ENCODE measurements around the gene EPHB1. TPM values are rescaled to one million over a fixed set of nuclear protein-coding genes. Genes with fewer than 3 reads are reported as not detected.

EPHB1 gene
- total RNA-seq, 4 donors from 2014 or later, result 0.30 to 5.3 (median 2.6) TPM

DNA sequence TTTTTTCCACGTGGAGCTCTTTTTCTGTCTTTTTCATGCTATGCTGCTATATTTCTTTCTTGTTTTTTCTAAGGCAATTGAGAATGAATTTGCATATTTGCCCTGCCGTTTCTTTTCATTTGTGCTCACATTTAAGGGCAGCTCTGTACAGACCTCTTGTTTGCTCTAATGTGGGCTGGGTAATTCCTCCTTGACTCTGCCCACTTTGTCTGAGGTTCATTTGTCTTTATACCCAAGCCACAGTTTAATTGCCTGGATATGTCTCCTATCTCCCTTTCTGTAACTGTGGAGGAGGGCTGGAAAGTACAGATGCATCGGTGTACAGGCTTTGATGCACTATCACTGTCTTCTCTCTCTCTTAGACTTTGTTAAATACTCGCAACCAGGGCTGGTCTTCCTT lies 195.9 kb downstream of the EPHB1 start:
- H3K27me3 ChIP-seq, result no peaks in the 10 kb centered on the region
- H3K27ac ChIP-seq, result no peak overlapping the region
- H3K4me1 ChIP-seq, result no peaks in the 10 kb centered on the region
- DNase-seq (ENCODE audit: low spot score in 2 of 2), result no peak
- H3K9me3 ChIP-seq, result no peaks in the 10 kb centered on the region
- 47 to 48% methylated on average over 4 of the region's 4 CpGs for WGBS, 2 donors
- no peak overlapping the region for H3K4me3 ChIP-seq
- no peak for TF ChIP-seq POLR2A (IDR thresholded peaks at IDR 0.05)
- no peak for TF ChIP-seq EP300 (IDR thresholded peaks at IDR 0.05)
- TF ChIP-seq, protein P1, sequence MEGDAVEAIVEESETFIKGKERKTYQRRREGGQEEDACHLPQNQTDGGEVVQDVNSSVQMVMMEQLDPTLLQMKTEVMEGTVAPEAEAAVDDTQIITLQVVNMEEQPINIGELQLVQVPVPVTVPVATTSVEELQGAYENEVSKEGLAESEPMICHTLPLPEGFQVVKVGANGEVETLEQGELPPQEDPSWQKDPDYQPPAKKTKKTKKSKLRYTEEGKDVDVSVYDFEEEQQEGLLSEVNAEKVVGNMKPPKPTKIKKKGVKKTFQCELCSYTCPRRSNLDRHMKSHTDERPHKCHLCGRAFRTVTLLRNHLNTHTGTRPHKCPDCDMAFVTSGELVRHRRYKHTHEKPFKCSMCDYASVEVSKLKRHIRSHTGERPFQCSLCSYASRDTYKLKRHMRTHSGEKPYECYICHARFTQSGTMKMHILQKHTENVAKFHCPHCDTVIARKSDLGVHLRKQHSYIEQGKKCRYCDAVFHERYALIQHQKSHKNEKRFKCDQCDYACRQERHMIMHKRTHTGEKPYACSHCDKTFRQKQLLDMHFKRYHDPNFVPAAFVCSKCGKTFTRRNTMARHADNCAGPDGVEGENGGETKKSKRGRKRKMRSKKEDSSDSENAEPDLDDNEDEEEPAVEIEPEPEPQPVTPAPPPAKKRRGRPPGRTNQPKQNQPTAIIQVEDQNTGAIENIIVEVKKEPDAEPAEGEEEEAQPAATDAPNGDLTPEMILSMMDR (IDR thresholded peaks at IDR 0.05), result no peak
- no peaks in the 10 kb centered on the region for H3K36me3 ChIP-seq

DNA sequence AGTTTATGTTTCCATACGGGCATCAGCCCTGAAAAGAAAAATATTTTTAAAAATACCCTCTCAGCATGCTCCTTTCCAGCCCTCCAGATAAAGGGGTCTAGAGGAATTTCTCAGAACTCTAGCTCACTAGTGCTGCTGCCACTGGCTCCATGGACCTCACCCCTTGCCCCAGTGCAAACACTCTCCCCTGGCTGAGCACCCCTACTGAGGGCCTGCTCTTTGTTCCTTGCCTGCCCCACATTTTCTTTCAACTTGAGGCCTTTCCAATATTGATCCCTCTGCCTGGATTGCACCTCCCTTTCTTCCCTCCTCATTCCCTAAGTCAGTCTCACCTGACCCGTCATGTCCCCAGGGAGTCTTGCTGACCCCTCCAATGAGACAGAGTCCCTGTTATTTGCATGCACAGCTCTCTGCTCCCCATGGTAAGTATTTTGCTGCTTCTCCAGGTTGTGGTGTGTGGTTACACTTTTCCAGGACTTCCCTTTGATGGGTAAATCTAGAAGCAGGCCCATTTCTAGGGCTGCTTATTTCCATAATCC lies 196.5 kb downstream of the EPHB1 start:
- no peaks in the 10 kb centered on the region for H3K4me1 ChIP-seq
- no peak for TF ChIP-seq POLR2A (IDR thresholded peaks at IDR 0.05)
- no peak for TF ChIP-seq EP300 (IDR thresholded peaks at IDR 0.05)
- no peaks in the 10 kb centered on the region for H3K9me3 ChIP-seq
- H3K36me3 ChIP-seq, result no peaks in the 10 kb centered on the region
- DNase-seq (ENCODE audit: low spot score in 2 of 2), result no peak
- WGBS, 2 donors, result 68 to 74% methylated on average over 2 of the region's 2 CpGs
- no peak overlapping the region for H3K27ac ChIP-seq
- no peak overlapping the region for H3K4me3 ChIP-seq
- no peaks in the 10 kb centered on the region for H3K27me3 ChIP-seq

DNA sequence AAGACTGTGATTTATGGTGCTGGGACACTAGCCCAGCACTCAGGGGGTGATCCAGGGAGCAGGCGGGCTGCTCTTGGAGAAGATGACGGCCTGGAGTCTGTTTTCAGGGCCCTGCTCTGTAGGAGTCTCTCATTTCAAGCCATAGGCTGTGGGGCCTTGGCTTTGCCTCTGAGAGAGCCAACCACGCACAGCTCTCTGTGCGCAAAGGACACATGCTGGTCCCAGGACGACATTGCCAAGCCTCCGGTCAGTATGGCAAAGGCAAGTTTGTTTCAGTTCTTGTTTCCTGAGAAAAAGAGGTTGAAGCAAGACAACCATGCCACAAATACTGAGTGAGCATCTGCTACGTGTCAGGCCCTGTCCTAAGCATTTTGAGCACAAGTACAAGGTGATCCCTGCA lies 197.1 kb downstream of the EPHB1 start:
- H3K4me3 ChIP-seq, result no peak overlapping the region
- WGBS, 2 donors, result 73 to 91% methylated on average over 7 of the region's 7 CpGs
- no peaks in the 10 kb centered on the region for H3K27me3 ChIP-seq
- no peaks in the 10 kb centered on the region for H3K36me3 ChIP-seq
- no peaks in the 10 kb centered on the region for H3K4me1 ChIP-seq
- no peak overlapping the region for H3K27ac ChIP-seq
- TF ChIP-seq EP300 (IDR thresholded peaks at IDR 0.05), result no peak
- TF ChIP-seq, protein P1 (IDR thresholded peaks at IDR 0.05), result no peak
- DNase-seq (ENCODE audit: low spot score in 2 of 2), result no peak
- H3K9me3 ChIP-seq, result no peaks in the 10 kb centered on the region

DNA sequence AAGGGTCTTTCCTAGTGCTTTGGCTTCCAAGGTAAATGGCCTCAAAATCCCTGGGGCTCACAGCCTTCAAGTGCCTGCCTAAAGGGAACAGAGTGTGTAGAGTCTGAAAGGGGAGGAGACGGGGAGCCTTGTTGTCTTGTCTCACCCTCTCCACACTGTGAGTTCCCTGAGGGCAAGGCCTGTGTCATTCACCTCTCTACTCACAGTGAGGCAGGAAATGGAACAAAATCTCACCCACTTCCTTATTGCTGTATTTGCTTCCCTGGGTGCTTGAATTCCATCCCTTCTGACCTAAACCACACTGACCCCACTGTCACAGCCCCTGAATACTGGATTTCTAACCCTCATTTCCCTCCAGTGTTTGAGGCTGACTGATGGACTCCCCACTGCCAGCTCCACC lies 197.5 kb downstream of the EPHB1 start:
- Histone ChIP-seq H3K4me3 (no peak overlapping the region), H3K27ac (no peak overlapping the region), H3K4me1 (no peaks in the 10 kb centered on the region), H3K36me3 (no peaks in the 10 kb centered on the region), H3K9me3 (no peaks in the 10 kb centered on the region), H3K27me3 (no peaks in the 10 kb centered on the region)
- 31 to 67% methylated on average over 1 of the region's 1 CpG for WGBS, 2 donors
- no peak for DNase-seq (ENCODE audit: low spot score in 2 of 2)
- no peak for TF ChIP-seq EP300 (IDR thresholded peaks at IDR 0.05)
- no peak for TF ChIP-seq POLR2A (IDR thresholded peaks at IDR 0.05)
- TF ChIP-seq, protein P1 (IDR thresholded peaks at IDR 0.05), result no peak

DNA sequence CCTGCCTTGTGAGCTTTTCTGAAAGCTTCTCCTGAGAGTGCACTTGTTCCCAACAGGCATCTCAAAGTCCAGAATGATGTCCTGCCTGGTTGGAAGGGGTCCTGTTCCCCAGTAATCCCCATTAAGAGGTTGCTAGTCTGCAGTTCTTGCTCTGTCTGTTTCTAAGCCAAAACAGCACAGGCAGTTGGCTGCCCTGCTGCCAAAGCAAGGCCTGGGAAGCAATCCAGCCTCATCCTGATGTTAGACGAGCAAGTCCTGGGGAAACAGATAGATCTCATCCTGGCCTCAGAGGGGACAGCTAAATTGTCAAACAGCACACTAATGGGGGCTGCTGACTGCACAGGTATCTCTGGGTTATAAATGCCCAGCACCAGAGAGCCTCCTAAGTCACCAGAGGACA lies 198.0 kb downstream of the EPHB1 start:
- Histone ChIP-seq H3K4me1 (no peaks in the 10 kb centered on the region), H3K9me3 (no peaks in the 10 kb centered on the region), H3K27ac (no peak overlapping the region), H3K36me3 (no peaks in the 10 kb centered on the region), H3K27me3 (no peaks in the 10 kb centered on the region), H3K4me3 (no peak overlapping the region)
- TF ChIP-seq POLR2A (IDR thresholded peaks at IDR 0.05) (no peak), EP300 (IDR thresholded peaks at IDR 0.05) (no peak)
- DNase-seq (ENCODE audit: low spot score in 2 of 2), result no peak
- 50 to 60% methylated on average over 1 of the region's 1 CpG for WGBS, 2 donors

DNA sequence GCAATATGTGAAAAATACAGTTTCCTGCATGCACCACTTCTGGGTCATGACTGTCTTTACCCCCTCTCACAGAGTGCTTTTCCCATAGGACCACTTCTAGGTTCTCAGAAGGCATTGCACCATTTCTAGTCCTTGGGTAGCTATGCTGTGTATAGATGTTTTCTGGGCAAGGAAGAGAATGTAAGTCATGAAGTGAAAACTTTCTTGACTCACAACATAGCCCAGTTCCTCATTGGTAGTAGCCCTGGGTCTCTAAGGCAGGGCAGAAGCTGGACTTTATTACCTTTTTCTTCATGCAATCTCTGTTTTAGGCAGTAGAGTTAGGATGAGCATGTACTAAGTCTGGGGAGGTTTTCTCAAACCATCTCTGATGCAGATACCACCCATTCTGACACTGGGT lies 203.1 kb downstream of the EPHB1 start:
- TF ChIP-seq, protein P1 (IDR thresholded peaks at IDR 0.05), result no peak
- TF ChIP-seq EP300 (IDR thresholded peaks at IDR 0.05) (no peak), POLR2A (IDR thresholded peaks at IDR 0.05) (no peak)
- no peak for DNase-seq (ENCODE audit: low spot score in 2 of 2)

More for the DNA sequence above, 203.1 kb downstream of the EPHB1 start:
- H3K27ac ChIP-seq, result no peak overlapping the region
- no peaks in the 10 kb centered on the region for H3K36me3 ChIP-seq
- H3K9me3 ChIP-seq, result no peaks in the 10 kb centered on the region
- no peaks in the 10 kb centered on the region for H3K27me3 ChIP-seq
- H3K4me1 ChIP-seq, result no peaks in the 10 kb centered on the region
- no peak overlapping the region for H3K4me3 ChIP-seq
